SK-N-SH (cell line): ENCODE measurements around the gene PTCD1.

Experiments
- RCOR1 ChIP-seq: fragments of 150-350 bp; IDR thresholded peaks from 2 replicates; pipeline ENCODE4 v1.6.1; 2017; ENCODE audit warnings: antibody characterized with exemption, low read length
- SIN3A ChIP-seq: IDR thresholded peaks from 2 replicates; pipeline ENCODE4 v1.6.1; 2012; ENCODE audit warnings: low read depth, mild to moderate bottlenecking, low read length, moderate library complexity, borderline replicate concordance
- TAF1 ChIP-seq: IDR thresholded peaks from 2 replicates; pipeline ENCODE4 v1.6.1; 2012; ENCODE audit warnings: low read depth, mild to moderate bottlenecking, low read length, moderate library complexity, borderline replicate concordance
- TF ChIP-seq, protein P1 (sequence below): fragments of 200-600 bp; sonication (generic); IDR thresholded peaks from 2 replicates; pipeline ENCODE4 v1.6.1; 2017; ENCODE audit warnings: antibody characterized with exemption, mild to moderate bottlenecking, moderate library complexity

DNA sequence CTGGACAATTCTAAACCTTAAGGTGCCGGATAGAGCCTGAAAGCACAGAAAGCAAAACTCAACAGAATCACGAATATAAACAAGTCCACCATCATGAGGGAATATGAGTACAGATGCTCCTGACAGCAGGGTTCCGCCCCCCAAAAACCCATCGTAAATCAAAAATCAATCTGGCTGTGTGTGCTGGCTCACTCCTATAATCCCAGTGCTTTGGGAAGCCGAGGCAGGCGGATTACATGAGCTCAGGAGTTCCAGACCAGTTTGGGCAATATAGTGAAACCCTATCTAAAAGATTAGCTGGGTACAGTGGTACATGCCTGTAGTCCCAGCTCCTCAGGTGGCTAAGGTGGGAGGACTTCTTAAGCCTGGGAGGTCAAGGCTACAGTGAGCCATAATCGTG is 17.6 kb downstream of the PTCD1 start:
- no peak for TF ChIP-seq RCOR1
- no peak for TF ChIP-seq TAF1
- TF ChIP-seq, protein P1, sequence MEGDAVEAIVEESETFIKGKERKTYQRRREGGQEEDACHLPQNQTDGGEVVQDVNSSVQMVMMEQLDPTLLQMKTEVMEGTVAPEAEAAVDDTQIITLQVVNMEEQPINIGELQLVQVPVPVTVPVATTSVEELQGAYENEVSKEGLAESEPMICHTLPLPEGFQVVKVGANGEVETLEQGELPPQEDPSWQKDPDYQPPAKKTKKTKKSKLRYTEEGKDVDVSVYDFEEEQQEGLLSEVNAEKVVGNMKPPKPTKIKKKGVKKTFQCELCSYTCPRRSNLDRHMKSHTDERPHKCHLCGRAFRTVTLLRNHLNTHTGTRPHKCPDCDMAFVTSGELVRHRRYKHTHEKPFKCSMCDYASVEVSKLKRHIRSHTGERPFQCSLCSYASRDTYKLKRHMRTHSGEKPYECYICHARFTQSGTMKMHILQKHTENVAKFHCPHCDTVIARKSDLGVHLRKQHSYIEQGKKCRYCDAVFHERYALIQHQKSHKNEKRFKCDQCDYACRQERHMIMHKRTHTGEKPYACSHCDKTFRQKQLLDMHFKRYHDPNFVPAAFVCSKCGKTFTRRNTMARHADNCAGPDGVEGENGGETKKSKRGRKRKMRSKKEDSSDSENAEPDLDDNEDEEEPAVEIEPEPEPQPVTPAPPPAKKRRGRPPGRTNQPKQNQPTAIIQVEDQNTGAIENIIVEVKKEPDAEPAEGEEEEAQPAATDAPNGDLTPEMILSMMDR: no peak
- no peak for TF ChIP-seq SIN3A
